Activated CD4-positive, CD25-positive, alpha-beta regulatory T cell treated with anti-CD3 and anti-CD28 coated beads, Interleukin-2, amount 50 U/mL, for 72 hours (primary cell): ENCODE data around the gene ERP44.

ENCODE experiments used
- DNase-seq: peaks from one replicate; pipeline ENCODE4 v3.0.0; 2021

The ERP44 gene

DNA sequence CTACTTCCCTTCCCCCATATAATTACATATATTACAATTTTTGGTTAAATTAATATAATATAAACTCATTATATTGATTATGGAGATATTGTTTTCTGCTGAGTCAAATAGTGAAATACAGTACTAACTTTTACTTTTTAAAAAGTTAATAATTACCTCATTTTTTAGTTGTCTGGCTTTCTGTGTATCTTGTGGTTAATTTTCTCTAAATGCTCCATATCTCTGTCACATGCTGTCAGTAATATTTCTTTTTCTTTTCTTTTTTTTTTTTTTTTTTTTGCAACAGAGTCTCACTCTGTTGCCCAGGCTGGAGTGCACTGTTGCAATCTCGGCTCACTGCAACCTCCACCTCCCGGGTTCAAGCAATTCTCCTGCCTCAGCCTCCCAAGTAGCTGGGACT, 169.1 kb downstream of the ERP44 start:
- no peak for DNase-seq
